Osteocyte (in vitro differentiated cells): ENCODE data around the gene ART3. TPM values are rescaled to one million over a fixed set of nuclear protein-coding genes. Genes with fewer than 3 reads are reported as not detected.

Experiments used
- DNase-seq: peaks from one replicate; pipeline ENCODE4 v3.0.0; 2021; ENCODE audit warnings: mixed read lengths; ENCODE audit not compliant: unreplicated experiment; ENCODE audit errors: extremely low spot score
- H3K27ac Mint-ChIP-seq: one replicate; pipeline ENCODE4 v1.8.0; 2021; ENCODE audit warnings: mild to moderate bottlenecking, mixed read lengths; ENCODE audit not compliant: unreplicated experiment
- H3K27me3 Mint-ChIP-seq: one replicate; pipeline ENCODE4 v1.8.0; 2021; ENCODE audit warnings: mixed read lengths; ENCODE audit not compliant: unreplicated experiment
- H3K36me3 Mint-ChIP-seq: one replicate; pipeline ENCODE4 v1.8.0; 2021; ENCODE audit warnings: mixed read lengths; ENCODE audit not compliant: unreplicated experiment
- H3K4me1 Mint-ChIP-seq: one replicate; pipeline ENCODE4 v1.8.0; 2021; ENCODE audit warnings: mixed read lengths; ENCODE audit not compliant: unreplicated experiment
- H3K4me3 Mint-ChIP-seq: one replicate; pipeline ENCODE4 v1.8.0; 2021; ENCODE audit warnings: mild to moderate bottlenecking, moderate library complexity, mixed read lengths; ENCODE audit not compliant: unreplicated experiment
- H3K9me3 Mint-ChIP-seq: one replicate; pipeline ENCODE4 v1.8.0; 2021; ENCODE audit warnings: mixed read lengths; ENCODE audit not compliant: unreplicated experiment
- CTCF ChIP-seq: fragments of 200-600 bp; sonication (generic); IDR thresholded peaks from 2 replicates; pipeline ENCODE4 v1.5.0; 2021; ENCODE audit warnings: antibody characterized with exemption, mild to moderate bottlenecking, moderate library complexity
- total RNA-seq: library from RNA; stranded (reverse); gene quantifications from 2 replicates; pipeline ENCODE4 v1.2.1, GENCODE V29; 2021

ART3 gene
- total RNA-seq, 1 donor from 2014 or later = not detected

- Mint-ChIP-seq H3K36me3 (peaks cover 33% of the 10 kb centered on the region), H3K4me1 (peaks cover 33% of the 10 kb centered on the region), H3K4me3 (no peak overlapping the region), H3K9me3 (no peaks in the 10 kb centered on the region), H3K27me3 (no peaks in the 10 kb centered on the region), H3K27ac (no peak overlapping the region)
- no peak for TF ChIP-seq CTCF
- no peak for DNase-seq
Observed at GRCh38 chr4:76144546-76144945, 70.0 kb downstream of the ART3 start.

- H3K4me3 Mint-ChIP-seq = peak overlapping the region; percentile 100
Observed at GRCh38 chr4:76147454-76148141, 73.1 kb downstream of the ART3 start.

GRCh38 chr4:76148142-76148865 is 73.8 kb downstream of the ART3 start, which contains the start of gene NUP54:
TSS of gene NUP54 (minus strand) at chr4:76148397. CDS start at chr4:76148374, 23 bp downstream.
- DNase-seq = peak; percentile 96
- peaks cover 4% of the 10 kb centered on the region for H3K36me3 Mint-ChIP-seq

More at GRCh38 chr4:76147454-76148141, 73.1 kb downstream of the ART3 start:
- Mint-ChIP-seq H3K4me1 (peaks cover 33% of the 10 kb centered on the region), H3K27me3 (no peaks in the 10 kb centered on the region), H3K9me3 (no peaks in the 10 kb centered on the region), H3K27ac (peak overlapping the region; percentile 95), H3K36me3 (peaks cover 10% of the 10 kb centered on the region)
- no peak for TF ChIP-seq CTCF
- peak; percentile 92 for DNase-seq

GRCh38 chr4:76153356-76153755 is 78.8 kb downstream of the ART3 start:
- H3K4me3 Mint-ChIP-seq = no peak overlapping the region
- peaks cover 6% of the 10 kb centered on the region for H3K36me3 Mint-ChIP-seq
- DNase-seq = no peak
- H3K4me1 Mint-ChIP-seq = peaks cover 11% of the 10 kb centered on the region
- no peak overlapping the region for H3K27ac Mint-ChIP-seq
- no peak for TF ChIP-seq CTCF
- H3K27me3 Mint-ChIP-seq = no peaks in the 10 kb centered on the region
- H3K9me3 Mint-ChIP-seq = peaks cover 4% of the 10 kb centered on the region

More at GRCh38 chr4:76148142-76148865, 73.8 kb downstream of the ART3 start, which contains the start of gene NUP54:
- TF ChIP-seq CTCF = no peak
- peak within 1 kb of the TSS; percentile 95 for H3K27ac Mint-ChIP-seq
- H3K9me3 Mint-ChIP-seq = no peaks in the 10 kb centered on the region
- H3K4me3 Mint-ChIP-seq = peak within 1 kb of the TSS; percentile 100
- H3K4me1 Mint-ChIP-seq = peaks cover 31% of the 10 kb centered on the region
- no peaks in the 10 kb centered on the region for H3K27me3 Mint-ChIP-seq

- Mint-ChIP-seq H3K9me3 (peaks cover 4% of the 10 kb centered on the region), H3K27me3 (no peaks in the 10 kb centered on the region), H3K36me3 (peaks cover 27% of the 10 kb centered on the region), H3K4me3 (no peak overlapping the region), H3K4me1 (no peaks in the 10 kb centered on the region), H3K27ac (no peak overlapping the region)
- TF ChIP-seq CTCF = no peak
- no peak for DNase-seq
Observed at GRCh38 chr4:76155979-76156378, 81.5 kb downstream of the ART3 start.
